Activated CD4-positive, alpha-beta T cell treated with anti-CD3 and anti-CD28 coated beads, Interleukin-2, amount 50 U/mL, for 4 hours (primary cell): Measurements from ENCODE around the gene DISC1.

Experiments
- DNase-seq, 2 experiments: peaks; one replicate each; pipeline ENCODE4 v3.0.0-alpha.2; 2020

Gene DISC1

DNA sequence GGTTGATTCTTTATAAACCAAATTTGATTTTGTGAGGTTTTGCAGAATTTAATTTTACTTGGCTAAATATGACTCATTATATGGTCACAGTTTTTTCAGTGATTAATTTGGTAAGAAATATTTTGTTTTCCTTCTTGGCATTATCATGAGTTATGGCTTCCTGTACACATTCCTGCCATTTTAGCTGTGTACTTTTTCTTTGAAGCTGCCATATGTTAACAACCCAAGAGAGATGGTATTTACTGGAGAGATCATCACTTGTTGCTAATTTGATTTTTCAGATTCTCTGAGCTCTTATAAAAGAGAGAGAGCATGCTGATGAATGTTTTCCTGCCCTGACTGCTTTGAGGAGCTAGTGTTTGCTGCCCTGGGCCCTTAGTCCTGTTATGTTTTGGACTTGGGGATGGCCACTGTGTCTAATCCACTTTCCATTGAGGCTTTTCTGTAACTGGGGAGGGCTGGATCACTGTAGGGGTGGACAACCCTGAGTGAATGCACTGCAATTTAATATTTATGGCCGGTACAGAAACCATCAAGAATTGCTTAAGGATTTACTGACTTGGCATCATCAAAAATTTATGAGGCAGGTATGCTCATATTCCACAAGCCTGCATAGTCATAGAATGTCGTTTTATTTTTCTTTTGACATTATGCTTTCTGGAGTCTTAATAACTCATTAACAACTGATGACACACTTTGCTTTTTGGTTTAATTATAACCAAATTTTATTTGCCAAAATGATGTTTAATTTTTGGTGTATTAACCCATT, 200.9 kb downstream of the DISC1 start:
- DNase-seq = no peak

DNA sequence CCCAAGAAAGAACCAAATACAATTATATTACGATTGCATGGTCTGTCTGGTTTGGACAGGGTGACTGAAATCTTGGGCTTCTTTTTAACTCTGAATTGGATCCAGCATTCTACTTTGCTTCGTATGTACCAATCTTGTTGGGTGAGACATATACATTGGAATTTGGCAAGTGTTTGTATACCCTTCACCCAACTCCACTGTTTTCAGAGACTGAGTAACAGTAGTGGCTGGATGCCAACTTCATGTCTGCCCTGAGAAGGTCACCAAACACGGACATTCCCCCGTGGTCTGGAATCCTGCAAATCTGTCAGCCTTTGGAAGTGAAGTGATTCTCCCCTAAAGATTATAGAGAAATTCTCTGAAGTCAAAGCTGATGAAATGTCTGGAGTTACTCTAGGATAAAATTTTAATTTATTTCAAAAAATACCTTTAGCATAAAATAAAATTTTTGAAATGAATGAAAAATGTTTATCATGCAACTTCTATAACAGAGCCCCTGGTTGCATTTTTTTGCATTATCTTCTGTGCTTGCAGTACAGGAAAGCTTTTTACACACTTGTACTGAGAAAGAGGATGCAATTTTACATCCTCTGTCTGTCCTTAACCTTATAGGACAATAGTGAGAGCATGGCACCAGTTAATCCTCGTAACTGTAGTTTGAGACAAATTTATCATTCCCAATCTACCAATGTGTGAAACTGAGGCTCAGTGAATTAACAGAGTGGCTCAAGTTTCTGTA, 201.8 kb downstream of the DISC1 start:
- no peak for DNase-seq

DNA sequence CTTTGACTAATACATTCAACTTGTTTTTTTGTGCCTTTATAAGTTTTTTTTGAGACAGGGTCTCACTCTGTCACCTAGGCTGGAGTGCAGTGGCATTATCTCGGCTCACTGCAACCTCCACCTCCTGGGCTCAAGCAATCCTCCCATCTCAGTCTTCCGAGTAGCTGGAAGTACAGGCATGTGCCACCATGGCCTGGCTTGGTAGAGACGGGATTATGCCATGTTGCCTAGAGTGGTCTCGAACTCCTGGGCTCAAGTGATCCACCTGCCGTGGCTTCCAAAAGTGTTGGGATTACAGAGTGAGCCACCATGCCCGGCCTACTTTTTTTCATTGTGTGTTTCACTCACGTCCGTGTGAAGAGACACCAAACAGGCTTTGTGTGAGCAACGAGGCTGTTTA, 202.7 kb downstream of the DISC1 start:
- DNase-seq = no peak

DNA sequence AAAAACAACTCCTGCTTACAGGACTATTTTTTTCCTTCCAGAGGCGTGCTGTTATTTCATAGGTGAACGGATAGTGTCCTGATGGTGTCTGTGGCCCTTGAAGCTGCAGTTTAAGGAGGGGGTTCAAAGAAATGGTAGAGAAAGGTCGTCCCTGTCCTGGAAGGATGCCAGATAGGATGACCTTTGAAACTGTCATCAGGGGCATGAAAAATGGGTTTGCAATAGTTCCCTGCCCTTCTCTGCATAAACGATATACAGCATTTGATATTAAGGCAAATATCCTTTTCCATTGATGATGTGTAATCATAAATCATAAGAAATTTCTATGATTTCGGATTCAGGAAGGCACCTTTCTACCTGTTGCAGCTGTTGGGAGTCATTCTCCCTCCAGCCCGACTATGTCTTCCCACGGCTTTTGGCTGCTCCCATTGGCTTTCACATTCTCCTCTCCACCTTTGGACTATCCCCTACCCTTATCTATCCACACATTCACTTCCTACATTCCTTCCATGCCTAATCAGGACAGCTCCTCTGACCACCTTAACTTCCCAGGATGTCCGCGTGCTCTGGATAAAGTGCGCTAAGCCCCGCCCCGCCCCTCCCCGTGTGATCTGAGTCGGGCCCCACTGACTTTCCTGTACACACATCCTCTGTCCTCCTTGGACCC, 209.8 kb downstream of the DISC1 start:
- no peak for DNase-seq

DNA sequence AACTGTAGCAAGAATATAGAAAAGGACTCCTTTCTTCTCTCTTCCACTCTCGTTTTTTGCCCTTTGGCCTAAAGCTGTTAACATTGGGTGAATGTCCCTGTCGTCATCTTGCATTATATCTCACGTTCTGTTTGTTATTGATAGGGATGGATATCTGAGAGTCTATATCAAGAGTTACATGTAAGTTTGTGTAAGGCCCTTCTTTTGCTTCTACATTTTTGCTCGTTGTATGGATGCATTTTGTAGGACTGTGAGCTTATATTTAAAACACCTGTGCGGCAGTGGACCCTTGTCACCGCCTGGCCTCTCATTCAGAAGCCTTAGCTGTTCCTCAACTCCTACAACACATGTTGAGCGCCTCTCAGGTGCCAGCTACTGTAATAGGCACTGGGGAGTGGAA, 211.9 kb downstream of the DISC1 start:
- no peak for DNase-seq

DNA sequence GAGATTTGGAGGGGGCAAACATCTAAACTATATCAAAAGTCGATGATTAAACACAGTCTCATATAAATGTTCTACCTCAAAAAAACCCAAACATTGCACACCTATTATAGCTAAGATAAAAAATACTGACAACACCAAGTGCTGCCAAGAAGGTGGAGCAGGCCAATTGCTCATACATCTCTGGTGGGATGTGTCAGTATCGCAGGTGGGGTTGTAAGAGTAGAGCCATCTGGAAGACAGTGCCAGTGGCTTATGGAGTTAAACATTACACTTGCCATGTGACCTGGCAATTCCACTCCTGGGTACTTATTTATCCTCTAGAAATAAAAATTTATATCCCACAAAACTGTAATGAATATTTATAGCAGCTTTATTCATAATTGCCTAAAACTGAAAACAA, 213.4 kb downstream of the DISC1 start:
- DNase-seq = no peak

DNA sequence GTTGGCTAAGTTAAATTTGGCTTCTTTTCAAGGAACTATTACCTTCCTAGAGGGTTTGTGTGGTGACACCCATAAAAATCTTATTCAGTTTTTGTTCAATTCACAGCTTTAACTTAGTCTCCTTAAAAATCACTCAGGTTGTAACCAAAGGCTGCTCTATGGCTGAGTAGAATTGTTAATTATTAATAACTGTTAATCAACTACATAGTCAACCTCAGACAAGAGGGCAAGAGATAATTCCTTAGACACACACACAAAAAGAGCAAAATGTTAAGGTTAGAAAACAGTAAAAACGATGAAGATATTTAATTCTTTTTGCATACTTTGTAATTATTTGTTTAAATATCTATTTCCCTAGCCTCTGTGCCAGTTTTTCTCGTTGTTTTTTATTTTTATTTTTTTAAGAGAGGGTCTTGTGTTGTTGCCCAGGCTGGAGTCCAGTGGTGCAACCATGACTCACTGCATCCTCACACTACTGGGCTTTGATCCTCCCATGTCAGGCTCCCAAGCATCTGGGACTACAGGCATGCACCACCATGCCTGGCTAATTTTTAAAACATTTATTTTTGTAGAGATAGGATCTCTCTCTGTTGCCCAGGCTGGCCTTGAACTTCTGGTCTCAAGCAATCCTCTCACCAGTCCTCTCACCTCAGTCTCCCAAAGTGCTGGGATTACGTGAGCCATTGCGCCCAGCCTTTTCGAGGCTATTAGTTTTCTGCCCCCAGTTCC, 215.2 kb downstream of the DISC1 start:
- DNase-seq = no peak

DNA sequence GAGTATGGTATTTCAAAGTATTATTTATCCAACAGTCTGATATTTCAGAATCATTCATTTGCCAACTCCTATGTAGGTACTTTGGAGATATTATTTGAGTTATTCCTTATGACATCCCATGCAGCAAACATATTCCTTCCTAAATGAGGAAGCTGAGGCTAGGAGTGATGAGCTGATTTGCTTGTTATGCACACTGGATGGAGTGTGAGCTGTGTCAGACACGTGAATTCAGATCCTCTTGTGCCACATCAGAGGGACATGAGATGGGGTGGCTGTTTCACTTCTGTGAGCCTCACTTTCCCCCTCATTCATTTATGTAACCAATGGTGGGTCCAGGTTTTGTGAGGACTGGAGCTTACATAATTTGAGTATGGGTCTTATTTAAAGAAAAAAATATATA, 215.9 kb downstream of the DISC1 start:
- DNase-seq = no peak

DNA sequence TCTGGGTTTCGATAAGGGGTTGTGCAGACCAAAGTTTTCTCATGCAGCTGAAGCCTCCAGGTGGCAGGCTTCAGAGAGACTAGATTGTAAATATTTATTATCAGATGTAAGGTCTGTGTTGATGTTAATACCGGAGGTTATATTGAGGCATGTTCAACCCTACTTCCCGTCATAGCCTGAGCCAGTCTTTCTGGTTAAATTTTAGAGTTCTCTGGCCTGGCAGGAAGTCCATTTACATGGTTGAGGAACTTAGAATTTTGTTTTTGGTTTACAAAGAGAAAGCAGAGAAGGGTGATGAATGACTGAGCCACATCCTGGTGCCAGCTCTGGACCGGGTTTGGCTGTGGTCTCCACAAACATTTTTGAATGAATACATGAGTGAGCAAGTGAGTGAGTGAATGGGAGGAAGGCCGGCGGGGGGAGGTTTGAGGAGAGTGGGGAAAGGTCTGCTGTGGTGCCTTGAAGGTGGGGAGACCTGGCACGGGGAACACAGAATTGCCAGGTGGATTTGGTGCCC, 218.5 kb downstream of the DISC1 start:
- DNase-seq = no peak

DNA sequence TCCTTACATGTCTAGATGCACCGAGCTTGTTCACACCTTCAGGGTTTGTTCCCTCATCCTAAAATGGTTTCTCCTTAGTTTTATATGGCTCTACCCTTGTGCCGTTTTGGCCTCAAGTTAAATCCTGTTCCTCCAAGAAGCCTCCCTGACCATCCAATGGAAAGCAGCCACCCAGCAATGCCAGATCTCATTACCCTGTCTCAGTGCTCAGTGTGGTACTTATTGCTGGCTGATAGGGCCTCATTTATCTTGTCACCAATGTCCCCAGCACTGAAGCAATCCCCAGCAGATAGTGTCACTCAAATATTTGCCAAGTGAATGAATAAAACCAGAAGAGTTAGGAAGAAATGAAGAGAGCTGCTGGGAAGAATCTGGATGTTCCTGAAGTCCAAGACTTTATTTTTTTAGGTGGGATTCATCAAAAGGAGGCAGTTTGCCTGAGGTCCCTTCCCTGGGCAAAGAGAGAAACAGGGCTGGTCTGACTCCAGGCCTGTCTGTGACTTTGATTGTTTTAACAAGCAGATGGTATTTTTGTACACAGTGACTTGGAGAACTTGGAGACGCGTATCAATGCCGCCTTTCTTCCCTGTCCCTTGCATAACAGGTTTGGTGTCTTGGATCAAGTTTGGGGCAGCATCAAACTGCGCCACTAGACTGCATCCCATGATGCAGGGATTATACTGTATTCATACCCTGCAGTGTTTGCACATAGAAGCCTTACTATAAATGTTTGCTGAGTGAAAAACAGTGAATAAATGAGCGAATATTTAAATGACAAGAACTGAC, 221.2 kb downstream of the DISC1 start:
- no peak for DNase-seq

DNA sequence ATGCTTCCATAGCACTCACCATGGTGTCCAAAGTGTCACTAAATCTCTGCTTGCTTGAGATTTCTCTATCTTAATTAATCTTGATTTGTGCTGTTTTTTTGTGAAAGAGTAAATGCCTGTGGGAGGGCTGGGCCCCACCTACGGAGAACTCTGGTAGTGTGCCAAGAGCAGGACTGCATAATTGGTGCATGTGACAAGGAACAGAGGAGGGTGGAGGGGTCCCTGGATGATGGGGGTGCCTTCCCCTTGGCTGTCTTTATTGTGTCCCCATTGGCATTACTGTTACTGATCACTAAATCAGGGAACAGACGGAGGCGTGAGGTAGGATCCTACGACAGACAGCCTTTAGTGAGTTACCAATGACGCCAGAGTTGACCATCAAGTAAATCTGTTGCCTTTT, 223.4 kb downstream of the DISC1 start:
- DNase-seq = no peak

DNA sequence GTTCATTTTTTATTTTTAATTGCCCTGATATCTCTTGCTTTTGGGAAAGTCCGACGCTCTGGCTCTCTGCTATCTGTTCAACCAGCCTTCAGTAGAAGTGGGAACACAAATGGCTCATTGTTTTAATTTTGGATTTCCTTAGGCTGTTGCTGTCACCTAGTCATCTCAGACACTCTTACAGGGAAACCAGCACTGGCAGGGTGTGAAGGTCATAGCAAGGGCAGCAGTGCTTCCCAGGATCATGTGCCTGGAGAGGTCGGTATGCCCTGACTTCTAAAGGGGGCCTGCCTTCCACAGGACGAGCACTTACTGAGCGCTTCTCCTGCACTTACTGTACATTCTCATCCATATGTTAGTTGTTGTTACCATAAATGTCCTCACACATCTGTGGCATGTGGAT, 224.2 kb downstream of the DISC1 start:
- no peak for DNase-seq

DNA sequence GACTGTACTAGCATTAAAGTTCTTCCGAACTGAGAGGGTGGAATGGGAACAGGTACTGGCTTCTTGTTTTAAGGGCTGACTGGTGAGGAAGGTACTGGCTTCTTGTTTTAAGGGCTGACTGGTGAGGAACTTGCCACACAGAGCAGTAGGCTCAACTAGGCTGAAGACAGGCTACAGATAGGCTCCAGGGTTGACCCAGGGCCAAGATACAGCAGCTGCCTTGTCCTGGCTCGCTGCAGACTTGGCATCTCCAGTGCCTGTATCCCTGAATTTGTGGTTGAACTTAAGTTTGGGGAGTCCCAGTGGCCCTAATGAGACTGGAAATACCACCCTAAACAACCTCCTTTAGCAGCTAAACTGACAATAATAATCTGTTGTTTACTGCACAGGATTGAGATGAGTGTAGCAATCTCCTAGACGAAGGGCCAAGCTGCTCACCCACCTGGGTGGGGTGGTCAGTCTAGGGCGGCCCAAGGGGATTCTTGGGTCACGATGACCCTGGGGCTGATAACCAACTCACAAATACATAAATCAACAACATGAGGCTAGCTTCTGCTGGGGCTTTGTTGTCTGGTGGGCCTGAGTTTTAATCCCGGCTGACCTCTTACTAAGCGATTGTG, 227.1 kb downstream of the DISC1 start:
- DNase-seq = no peak

DNA sequence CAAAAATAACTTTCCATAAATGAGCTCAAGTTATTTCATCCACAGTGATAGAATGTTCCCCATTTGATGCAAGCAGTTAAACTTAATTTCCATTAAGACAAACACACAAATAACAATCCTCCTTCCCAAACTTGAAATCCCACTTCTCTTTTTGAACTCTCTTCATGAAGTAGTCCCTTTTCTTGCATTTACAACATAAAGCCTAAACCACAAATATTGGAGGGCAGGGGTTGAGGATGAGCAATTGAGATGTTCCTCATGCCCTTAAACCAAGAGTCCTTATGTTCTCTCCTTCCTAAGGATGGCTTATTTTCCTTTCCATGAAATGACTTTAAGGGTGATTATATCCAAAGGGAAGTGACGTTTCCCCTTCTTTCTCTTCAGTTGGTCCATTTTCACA, 228.8 kb downstream of the DISC1 start:
- DNase-seq = no peak

DNA sequence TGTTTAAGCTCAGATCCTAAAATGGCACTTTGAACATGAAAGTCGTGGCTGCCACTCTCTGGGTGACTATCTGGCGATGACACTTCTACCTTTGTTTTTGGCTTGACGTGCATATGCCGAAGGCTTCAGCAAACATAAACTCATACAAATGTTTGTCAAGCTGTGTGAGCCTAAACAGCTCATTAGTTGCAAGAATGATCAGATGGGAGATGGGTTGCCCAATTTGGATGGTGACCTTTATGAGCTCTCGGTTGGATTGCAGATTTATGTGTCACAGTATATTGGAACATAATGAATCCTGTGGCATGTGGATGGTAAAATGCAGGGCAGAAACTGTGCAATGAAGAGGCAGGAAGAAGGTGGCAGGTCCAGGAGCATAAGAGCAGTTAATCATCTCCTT, 229.3 kb downstream of the DISC1 start:
- DNase-seq = no peak

DNA sequence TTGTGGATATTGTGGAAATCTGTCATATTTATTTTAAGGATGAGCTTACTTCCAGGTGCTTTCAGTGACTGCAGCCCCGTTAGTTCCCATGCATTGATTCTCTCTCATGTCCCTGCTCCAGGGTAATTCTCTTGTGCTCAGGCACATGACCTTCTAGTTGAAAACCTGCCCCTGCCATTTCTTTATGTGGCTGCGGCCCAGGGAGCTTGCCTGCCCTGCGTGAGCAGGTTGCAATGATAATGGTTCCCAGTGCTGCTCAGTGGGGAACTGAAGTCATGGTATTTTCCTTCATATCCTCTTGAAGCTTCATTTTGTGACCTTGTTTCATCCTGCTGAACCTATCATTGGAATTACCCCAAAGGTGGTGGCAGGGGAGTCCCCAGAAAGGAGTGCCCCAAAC, 229.8 kb downstream of the DISC1 start:
- DNase-seq = no peak

DNA sequence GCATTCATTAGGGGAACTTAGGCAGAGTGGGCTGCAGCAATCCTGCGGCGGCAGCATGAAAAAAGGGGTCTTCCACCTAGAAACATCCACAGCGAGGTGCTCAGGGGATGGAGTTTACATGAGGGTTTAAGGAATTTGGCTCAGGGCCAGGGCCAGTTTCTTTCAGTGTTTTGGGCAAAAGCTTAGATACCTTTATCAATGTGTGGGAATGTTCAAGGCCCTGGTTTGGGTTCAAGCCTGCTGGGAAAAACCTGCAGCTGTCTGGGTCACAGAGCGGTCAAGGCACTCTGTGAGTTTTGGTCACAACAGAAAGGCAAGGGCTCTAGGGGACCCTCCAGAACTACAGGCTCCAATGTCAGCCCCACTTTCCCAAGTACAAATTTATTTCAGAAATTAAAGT, 230.3 kb downstream of the DISC1 start:
- no peak for DNase-seq

DNA sequence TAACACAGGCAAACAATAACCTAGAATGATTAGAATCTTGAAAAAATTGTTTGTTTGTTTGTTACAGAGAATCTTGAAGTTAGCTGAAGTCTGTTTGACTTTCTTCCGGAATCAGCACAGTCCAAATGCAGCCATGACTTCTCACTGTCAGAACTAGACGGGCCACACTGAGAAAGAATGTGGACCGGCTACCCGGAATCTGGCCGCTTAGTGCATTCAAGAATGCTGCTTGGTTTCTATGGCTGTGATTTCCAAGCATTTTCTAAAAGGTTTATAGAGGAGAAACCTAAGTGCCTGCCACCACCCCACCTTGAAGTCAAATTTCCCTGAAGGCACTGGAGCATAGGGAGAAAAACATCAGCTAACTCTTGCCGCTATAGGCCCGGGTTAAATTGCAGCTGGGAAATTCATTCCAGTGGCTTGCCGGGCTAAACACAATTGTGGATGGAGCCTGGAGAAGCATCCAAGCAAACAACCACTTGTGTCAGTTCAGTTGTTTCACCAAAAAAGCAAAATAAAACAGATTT, 231.1 kb downstream of the DISC1 start:
- DNase-seq = no peak

DNA sequence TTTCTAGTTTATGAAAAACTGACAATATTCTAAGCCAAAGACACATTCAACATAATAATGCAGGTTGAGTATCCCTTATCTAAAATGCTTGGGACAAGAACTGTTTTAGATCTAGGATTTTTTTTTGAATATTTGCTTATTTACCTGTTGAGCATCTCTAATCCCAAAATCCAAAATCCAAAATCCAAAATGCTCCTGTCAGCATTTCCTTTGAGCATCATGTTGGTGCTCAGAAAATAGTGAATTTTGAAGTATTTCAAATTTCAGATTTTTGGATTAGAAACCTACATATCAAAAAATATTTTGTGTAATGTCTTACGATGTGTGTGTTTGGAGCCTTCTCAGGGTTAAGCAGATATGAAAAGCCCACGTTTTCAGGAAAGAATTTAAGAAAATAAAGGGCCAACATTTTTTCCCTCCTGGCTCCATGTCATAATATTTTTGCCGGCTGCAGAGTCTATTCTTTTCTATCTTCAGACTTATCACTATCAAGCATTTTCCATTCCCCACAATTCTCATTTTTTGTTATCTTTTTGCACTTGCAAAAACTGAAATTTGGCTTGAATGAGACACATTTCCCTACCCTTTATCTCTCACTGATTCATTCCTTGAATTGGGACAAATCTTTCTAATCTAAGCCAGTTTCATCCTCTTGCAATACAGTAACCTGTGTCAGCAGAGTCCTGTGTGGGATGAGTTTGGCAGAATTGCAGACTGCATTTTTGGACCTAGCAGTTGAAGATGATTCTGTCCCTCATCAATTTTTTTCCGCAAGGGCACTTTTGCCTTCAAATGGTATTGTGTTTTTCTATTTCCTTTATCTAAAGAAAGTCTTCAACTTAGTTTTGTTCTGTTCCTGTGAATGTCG, 233.9 kb downstream of the DISC1 start:
- DNase-seq = no peak
